ENCODE measurements around the gene LDB2.

The LDB2 gene

DNA sequence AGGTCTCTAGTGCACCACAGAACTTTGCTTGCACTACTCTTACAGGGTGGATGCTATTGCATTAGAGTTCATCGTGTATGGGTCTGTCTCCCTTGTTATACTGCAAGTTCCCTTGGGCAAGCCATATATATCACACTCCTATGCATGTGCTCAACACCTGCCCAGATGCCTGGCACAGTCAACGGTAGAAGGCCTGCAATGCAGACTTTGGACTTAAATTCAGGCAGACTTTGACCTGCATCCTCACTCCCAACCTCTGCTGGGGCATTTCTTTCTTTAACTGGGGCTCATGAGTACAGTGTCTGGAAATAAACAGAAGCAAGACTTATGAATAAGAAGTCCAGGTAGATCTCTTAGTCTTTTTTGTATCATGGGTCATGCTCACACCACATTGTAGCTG is 148.2 kb downstream of the LDB2 start:
- no peak for DNase-seq

DNA sequence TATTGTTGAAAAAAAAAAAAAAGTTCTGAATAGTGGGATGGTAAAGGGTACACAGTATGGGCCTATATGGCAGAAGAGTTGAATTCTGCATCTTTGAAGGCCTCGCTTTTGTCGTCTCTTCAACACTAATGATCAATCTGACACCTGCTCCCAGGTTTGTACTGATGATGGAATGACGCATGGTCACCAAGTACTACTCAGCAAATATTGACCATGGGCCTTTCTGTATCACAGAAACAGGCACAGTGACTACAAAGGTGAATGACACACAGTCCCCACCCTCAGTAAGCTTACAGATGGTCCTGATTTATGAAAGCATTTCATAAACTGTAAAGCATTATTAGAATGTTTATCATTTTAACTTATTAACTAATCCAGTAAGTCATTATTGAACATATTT is 152.6 kb downstream of the LDB2 start:
- no peak for DNase-seq

GRCh38 chr4:16745009-16745635 is 153.3 kb downstream of the LDB2 start:
- DNase-seq: no peak

GRCh38 chr4:16741287-16741686 is 157.2 kb downstream of the LDB2 start:
- no peak for DNase-seq

GRCh38 chr4:16739997-16740624 is 158.3 kb downstream of the LDB2 start:
- DNase-seq: no peak

DNA sequence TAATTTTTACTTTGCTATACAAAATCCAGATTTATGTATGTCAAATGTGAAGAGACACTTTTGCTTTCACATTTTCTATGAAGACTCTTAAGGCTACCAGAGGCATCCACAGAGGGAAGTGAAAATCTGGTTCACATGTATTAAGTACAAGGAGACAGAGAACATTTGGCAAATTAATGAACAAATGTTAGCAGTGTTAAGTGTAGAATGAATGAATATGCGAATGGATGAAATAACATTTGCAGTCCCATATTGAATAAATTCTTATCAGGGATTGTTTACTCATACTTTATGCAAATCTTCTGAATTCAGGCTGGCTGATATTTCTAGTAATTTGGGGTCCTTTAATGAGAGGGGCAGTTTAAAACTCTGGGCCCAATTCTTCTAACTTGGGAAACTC is 159.9 kb downstream of the LDB2 start:
- no peak for DNase-seq

DNA sequence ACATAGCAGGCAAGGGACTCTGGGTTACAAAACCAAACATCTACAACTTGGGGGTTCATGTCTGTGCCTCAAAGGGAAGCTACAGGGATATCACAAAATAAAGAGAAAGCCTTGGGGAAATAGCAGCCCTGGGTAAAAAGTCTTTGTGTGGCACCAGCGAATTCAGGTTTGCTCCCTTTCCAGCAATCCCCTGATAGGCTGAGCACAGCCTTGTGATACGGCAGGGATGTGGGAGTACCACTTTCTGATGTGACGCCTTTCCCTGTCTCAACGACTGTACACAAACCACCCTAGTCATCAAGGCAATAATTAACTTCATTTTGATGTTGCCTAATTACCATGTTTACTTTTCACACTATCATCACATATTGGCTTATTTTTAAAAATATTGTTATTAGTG is 164.9 kb downstream of the LDB2 start:
- DNase-seq: no peak

DNA sequence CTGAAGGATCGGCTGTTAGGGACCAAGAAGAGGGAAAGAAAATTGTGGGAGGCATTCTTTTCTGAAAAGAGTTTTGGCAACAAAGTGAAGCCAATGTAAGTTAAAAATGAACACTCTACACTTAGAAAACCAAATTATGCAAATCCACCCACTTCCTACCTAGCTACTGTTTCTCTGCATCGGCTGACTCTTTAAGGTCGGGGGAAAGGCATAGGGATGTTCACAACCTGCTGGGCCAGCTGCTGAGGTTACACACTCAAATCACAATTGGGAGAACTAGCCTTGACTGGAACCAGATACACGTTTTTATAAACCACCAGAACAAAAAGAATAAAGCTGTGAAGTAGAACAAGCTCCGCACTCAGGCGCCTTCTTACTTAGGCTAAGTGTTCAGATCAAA is 165.7 kb downstream of the LDB2 start:
- no peak for DNase-seq

GRCh38 chr4:16731776-16732380 is 166.6 kb downstream of the LDB2 start:
- DNase-seq: no peak

- no peak for DNase-seq
These were observed 167.8 kb downstream of the LDB2 start for GRCh38 chr4:16730522-16731205.

GRCh38 chr4:16729336-16729735 is 169.1 kb downstream of the LDB2 start:
- DNase-seq: no peak

GRCh38 chr4:16728849-16729248 is 169.6 kb downstream of the LDB2 start:
- DNase-seq: no peak

DNA sequence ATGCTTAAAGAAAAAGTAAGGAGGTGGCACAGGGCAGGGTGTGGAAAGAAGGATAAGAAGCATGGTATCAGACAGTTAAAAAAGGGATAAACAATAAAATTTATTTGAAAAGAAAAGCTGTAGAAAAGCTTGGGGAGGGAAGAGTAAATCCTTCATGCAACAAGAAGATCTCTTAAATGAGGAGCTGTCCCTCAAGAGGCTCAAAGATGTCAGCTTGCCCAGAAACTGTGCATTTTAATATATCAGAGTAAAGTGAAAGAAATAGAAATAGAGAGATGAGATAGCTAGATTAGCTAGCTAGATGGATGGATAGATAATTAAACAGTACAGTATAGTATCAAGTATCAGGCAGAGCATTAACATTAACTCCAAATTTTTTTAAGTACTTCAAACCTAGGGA is 170.3 kb downstream of the LDB2 start:
- no peak for DNase-seq

DNA sequence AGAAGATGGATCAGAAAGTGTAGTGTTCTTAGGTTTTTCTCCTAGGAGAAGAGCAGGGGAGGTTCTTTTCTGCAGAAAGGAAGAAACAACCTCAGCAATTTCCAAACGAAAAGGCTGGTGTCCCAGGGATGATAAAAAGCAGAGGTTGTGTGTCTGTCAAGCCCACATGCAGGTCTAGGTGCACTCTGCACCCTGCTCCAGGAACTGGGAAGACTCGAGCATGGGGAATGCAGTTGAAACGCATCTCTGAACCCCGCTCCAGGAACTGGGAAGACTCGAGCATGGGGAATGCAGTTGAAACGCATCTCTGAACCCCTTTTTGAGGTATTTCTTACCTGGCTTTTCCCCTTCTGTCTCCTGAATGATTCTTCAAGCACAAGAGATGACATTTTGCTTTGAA is 171.2 kb downstream of the LDB2 start:
- no peak for DNase-seq

DNA sequence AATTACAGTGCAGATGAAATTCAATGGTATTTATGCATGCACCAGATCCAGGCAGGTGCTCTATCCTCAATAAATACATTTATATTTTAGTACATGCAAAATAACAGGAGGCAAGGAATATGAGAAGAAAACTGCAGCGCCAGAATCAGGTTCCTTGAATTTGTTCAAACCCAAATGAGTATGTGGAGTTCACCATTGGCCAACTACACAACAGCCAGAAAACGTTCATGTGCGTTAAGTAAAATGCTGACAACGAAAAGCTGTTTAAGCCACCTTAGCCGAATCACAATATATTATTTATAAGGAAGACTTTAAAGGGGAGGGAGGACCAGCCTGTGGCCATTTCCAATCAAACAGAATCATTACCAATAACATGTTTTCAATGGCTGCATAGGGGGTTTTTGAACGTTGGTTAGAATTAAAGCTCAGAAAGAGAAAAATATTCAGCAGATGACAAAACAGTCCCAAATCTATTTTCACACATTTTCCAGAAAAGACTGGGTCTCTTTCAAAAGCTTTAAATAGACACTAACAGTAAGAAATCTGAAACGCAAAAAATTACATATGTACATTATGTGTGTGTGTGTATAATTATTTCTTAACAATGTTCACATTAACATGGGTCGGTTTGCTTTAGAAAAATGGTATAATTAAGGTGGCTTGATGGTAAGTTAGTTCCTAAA is 171.9 kb downstream of the LDB2 start:
- no peak for DNase-seq

GRCh38 chr4:16725252-16725651 is 173.2 kb downstream of the LDB2 start:
- DNase-seq: no peak

DNA sequence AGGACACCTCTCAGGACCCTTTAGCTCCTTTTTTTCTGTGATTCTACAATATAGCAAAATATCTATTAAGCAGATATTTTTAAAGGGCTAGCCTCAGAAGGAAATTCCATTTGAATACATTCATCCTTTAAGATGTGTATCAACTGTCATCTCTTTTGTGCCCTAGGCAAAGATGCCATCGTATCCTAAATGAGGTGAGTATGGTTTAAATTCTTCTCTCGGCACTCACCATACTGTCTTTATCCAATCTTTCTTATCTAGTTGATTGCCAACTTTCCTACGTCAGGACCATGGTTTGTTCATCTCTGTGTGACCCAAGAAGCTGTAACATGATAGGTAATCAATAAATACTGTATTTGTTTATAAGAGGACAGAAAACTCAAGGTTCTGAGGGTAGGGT is 176.0 kb downstream of the LDB2 start:
- DNase-seq: no peak

DNA sequence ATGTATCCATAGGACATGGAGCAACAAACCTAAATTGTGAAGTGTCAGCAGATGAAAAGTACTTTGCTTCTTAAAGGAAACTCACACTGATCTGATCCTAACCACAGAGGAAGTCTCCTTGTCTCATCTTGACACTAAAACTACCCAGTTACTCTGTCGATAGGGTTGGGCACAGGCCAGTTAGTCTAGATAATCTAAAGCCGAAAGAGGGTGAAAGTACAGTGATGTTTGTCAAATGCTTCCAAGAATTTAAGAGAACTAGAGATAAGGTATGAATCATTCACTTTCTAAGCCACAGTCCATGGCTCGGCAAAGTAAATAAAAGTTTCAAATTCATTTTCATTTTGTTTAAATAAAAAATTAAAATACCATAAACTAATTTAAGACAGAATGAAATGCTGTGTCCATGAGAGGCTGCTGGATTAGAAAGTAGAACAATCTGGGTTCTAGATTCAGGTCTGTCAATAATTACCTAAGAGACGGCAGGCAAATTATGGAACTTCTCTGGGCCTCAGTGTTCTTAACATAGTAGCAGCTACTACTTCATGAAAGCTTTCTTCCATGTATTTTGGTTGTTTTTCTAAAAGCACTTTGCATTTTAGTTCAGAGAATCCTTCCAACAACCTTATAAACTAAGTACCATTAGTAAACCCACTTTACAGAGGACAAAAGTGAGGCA is 176.7 kb downstream of the LDB2 start:
- DNase-seq: no peak

- DNase-seq: no peak
These were observed 177.7 kb downstream of the LDB2 start for GRCh38 chr4:16720761-16721160.

- DNase-seq: no peak
These were observed 181.0 kb downstream of the LDB2 start for GRCh38 chr4:16717266-16717970.

DNA sequence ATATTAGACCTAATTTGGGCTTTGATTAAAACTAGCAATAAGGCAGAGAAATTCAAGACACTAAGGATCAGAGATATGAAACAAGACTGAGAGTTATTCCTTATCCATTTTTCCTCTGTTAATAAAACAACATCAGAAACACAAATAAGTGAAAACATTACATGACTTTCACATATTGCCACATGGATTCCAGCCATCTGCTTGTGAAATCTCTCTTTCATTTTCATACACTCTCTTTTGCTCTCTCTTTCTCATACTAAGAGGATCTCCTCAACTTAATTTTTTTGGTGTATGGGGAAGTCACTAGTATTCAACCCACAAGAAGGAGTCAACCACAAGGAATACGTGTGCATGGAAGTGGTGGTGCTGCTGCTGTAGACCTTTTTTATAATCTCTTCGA is 183.0 kb downstream of the LDB2 start:
- no peak for DNase-seq

DNA sequence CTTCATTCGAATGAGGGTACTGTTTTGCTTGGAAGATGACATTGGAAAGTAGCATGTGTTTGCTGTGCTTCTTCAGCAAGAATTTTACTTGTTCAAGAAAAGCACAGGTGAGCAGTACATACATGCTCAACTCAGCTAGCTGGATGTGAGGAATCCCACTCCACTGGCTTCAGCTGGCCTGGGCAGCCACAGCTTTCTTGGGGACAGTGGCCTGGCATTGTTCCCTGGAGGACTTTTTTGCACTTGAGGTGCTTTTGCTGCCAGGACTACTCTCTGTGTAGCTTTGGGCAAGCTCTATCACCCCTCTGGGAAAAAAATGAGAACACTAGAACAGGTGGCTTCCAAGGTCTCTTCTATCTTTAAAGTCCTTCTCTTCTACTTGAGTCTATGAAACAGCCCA is 184.3 kb downstream of the LDB2 start:
- DNase-seq: no peak
